Measurements from ENCODE around the gene UGT1A9.

The UGT1A9 gene

GRCh38 chr2:233764264-233764663, 92.6 kb downstream of the UGT1A9 start:
- DNase-seq, result no peak

GRCh38 chr2:233764761-233765160, 93.1 kb downstream of the UGT1A9 start:
- no peak for DNase-seq

GRCh38 chr2:233766416-233766815, 94.7 kb downstream of the UGT1A9 start:
- no peak for DNase-seq

GRCh38 chr2:233768076-233768475, 96.4 kb downstream of the UGT1A9 start:
- no peak for DNase-seq

GRCh38 chr2:233769260-233769659, 97.6 kb downstream of the UGT1A9 start:
- DNase-seq, result no peak

GRCh38 chr2:233772153-233772552, 100.5 kb downstream of the UGT1A9 start:
- no peak for DNase-seq

- DNase-seq, result no peak
These were observed 100.9 kb downstream of the UGT1A9 start for GRCh38 chr2:233772583-233772982.

GRCh38 chr2:233773854-233774253, 102.2 kb downstream of the UGT1A9 start:
- DNase-seq, result no peak

- DNase-seq, result no peak
These were observed 103.7 kb downstream of the UGT1A9 start for GRCh38 chr2:233775414-233775813.

- no peak for DNase-seq
These were observed 106.3 kb downstream of the UGT1A9 start, which contains the start of gene MROH2A for GRCh38 chr2:233778030-233778429. Gene MROH2A, plus strand, starts transcription at chr2:233778330. Its CDS starts 1,029 bp downstream, at chr2:233779359.

- no peak for DNase-seq
These were observed 108.0 kb downstream of the UGT1A9 start for GRCh38 chr2:233779722-233780121.

- no peak for DNase-seq
These were observed 109.1 kb downstream of the UGT1A9 start for GRCh38 chr2:233780771-233781170.

GRCh38 chr2:233789554-233789953, 117.9 kb downstream of the UGT1A9 start:
- no peak for DNase-seq

- no peak for DNase-seq
These were observed 119.6 kb downstream of the UGT1A9 start for GRCh38 chr2:233791151-233791882.

GRCh38 chr2:233791883-233792329, 120.2 kb downstream of the UGT1A9 start:
- DNase-seq, result no peak

GRCh38 chr2:233792720-233793119, 121.0 kb downstream of the UGT1A9 start:
- no peak for DNase-seq

- no peak for DNase-seq
These were observed 121.9 kb downstream of the UGT1A9 start for GRCh38 chr2:233793465-233794127.

- no peak for DNase-seq
These were observed 122.5 kb downstream of the UGT1A9 start for GRCh38 chr2:233794128-233794658.

GRCh38 chr2:233795735-233796171, 124.1 kb downstream of the UGT1A9 start:
- no peak for DNase-seq

GRCh38 chr2:233796254-233796653, 124.6 kb downstream of the UGT1A9 start:
- DNase-seq, result no peak

GRCh38 chr2:233798335-233799086, 126.8 kb downstream of the UGT1A9 start:
- DNase-seq, result no peak

GRCh38 chr2:233799087-233799665, 127.5 kb downstream of the UGT1A9 start:
- no peak for DNase-seq

- DNase-seq, result no peak
These were observed 128.0 kb downstream of the UGT1A9 start for GRCh38 chr2:233799716-233800115.
